DOHH2 (cell line): Measurements from ENCODE around the gene SRSF5.

Experiments
- H3F3A ChIP-seq: fragments of 200-600 bp; sonication (generic), shearing (Covaris generic); 2 replicates; pipeline ENCODE4 v1.6.0; 2016; ENCODE audit warnings: antibody characterized with exemption, mild to moderate bottlenecking; ENCODE audit not compliant: control insufficient read depth, insufficient read depth
- H3K27ac ChIP-seq: fragments of 200-600 bp; sonication (generic); 2 replicates; pipeline ENCODE4 v1.5.1; 2014; ENCODE audit warnings: low read depth, mild to moderate bottlenecking, low read length, moderate library complexity
- H3K27me3 ChIP-seq: fragments of 200-600 bp; sonication (generic); 2 replicates; pipeline ENCODE4 v1.6.1; 2014; ENCODE audit warnings: mild to moderate bottlenecking, low read length, mixed read lengths; ENCODE audit not compliant: control insufficient read depth
- H3K36me3 ChIP-seq: fragments of 200-600 bp; sonication (generic); 2 replicates; pipeline ENCODE4 v1.6.1; 2014; ENCODE audit warnings: mild to moderate bottlenecking, low read length, moderate library complexity, mixed read lengths; ENCODE audit not compliant: control insufficient read depth
- H3K4me1 ChIP-seq: fragments of 200-600 bp; sonication (generic); 2 replicates; pipeline ENCODE4 v1.6.1; 2014; ENCODE audit warnings: mild to moderate bottlenecking, low read length, mixed read lengths; ENCODE audit not compliant: control insufficient read depth
- H3K4me2 ChIP-seq: fragments of 200-600 bp; sonication (generic); 2 replicates; pipeline ENCODE4 v1.6.0; 2014; ENCODE audit warnings: mild to moderate bottlenecking, low read length, moderate library complexity
- H3K4me3 ChIP-seq: fragments of 200-600 bp; sonication (generic); 2 replicates; pipeline ENCODE4 v1.5.1; 2014; ENCODE audit warnings: mild to moderate bottlenecking, low read length, mixed read lengths
- H3K79me2 ChIP-seq: fragments of 200-600 bp; sonication (generic); 2 replicates; pipeline ENCODE4 v1.6.1; 2014; ENCODE audit warnings: mild to moderate bottlenecking, low read length, mixed read lengths; ENCODE audit not compliant: control insufficient read depth
- H3K9me2 ChIP-seq: fragments of 200-600 bp; sonication (generic); replicated peaks from 2 replicates; pipeline ENCODE4 v1.6.1; 2014; ENCODE audit warnings: mild to moderate bottlenecking, low read length, mixed read lengths; ENCODE audit not compliant: control insufficient read depth
- H3K9me3 ChIP-seq: fragments of 200-600 bp; sonication (generic); 2 replicates; pipeline ENCODE4 v1.6.1; 2014; ENCODE audit warnings: antibody characterized with exemption, low read length, mixed read lengths; ENCODE audit not compliant: control insufficient read depth, insufficient read depth
- H4K20me1 ChIP-seq: fragments of 200-600 bp; sonication (generic); 2 replicates; pipeline ENCODE4 v1.6.0; 2014; ENCODE audit warnings: low read depth, mild to moderate bottlenecking, antibody characterized with exemption, low read length, moderate library complexity; ENCODE audit not compliant: control insufficient read depth, insufficient read depth
- CTCF ChIP-seq: fragments of 200-600 bp; sonication (generic); IDR thresholded peaks from one replicate; pipeline ENCODE4 v1.5.1; 2014; ENCODE audit warnings: antibody characterized with exemption, mild to moderate bottlenecking, low read depth, low read length; ENCODE audit not compliant: poor library complexity, severe bottlenecking
- EZH2phosphoT487 ChIP-seq: fragments of 200-600 bp; sonication (generic); IDR thresholded peaks from 2 replicates; pipeline ENCODE4 v1.6.1; 2017; ENCODE audit warnings: borderline replicate concordance, mild to moderate bottlenecking, antibody characterized with exemption, low read length, moderate library complexity, mixed read lengths

SRSF5 gene

GRCh38 chr14:69808919-69809808 lies 42.2 kb downstream of the SRSF5 start:
- 0 out of 2 replicates have a peak, but pooled peaks cover 4% of the 10 kb centered on the region for H3K27me3 ChIP-seq
- no peaks in the 10 kb centered on the region for H4K20me1 ChIP-seq
- H3K4me1 ChIP-seq, result no peaks in the 10 kb centered on the region
- no peak for TF ChIP-seq CTCF
- TF ChIP-seq EZH2phosphoT487, result no peak
- H3F3A ChIP-seq, result no peaks in the 10 kb centered on the region
- no peaks in the 10 kb centered on the region for H3K9me3 ChIP-seq
- no peak overlapping the region for H3K4me2 ChIP-seq
- H3K27ac ChIP-seq, result no peak overlapping the region
- H3K36me3 ChIP-seq, result no peaks in the 10 kb centered on the region
- no peak overlapping the region for H3K4me3 ChIP-seq
- no peaks in the 10 kb centered on the region for H3K79me2 ChIP-seq
- no peaks in the 10 kb centered on the region for H3K9me2 ChIP-seq

- Histone ChIP-seq H3K36me3 (no peaks in the 10 kb centered on the region), H3K4me2 (no peak overlapping the region)
Measured at GRCh38 chr14:69811227-69811867, 44.4 kb downstream of the SRSF5 start.

GRCh38 chr14:69811868-69812252 lies 44.9 kb downstream of the SRSF5 start:
- H3K36me3 ChIP-seq, result no peaks in the 10 kb centered on the region
- H3K4me2 ChIP-seq, result no peak overlapping the region
- no peaks in the 10 kb centered on the region for H3K4me1 ChIP-seq
- no peak overlapping the region for H3K4me3 ChIP-seq
- peaks cover 14% of the 10 kb centered on the region for H3K27me3 ChIP-seq
- H3F3A ChIP-seq, result no peaks in the 10 kb centered on the region
- H3K27ac ChIP-seq, result no peak overlapping the region
- no peaks in the 10 kb centered on the region for H3K79me2 ChIP-seq
- no peak for TF ChIP-seq CTCF
- no peak for TF ChIP-seq EZH2phosphoT487
- no peaks in the 10 kb centered on the region for H3K9me2 ChIP-seq
- H4K20me1 ChIP-seq, result no peaks in the 10 kb centered on the region
- no peaks in the 10 kb centered on the region for H3K9me3 ChIP-seq

More at GRCh38 chr14:69811227-69811867, 44.4 kb downstream of the SRSF5 start:
- Histone ChIP-seq H3F3A (no peaks in the 10 kb centered on the region), H3K79me2 (no peaks in the 10 kb centered on the region), H3K4me3 (no peak overlapping the region), H4K20me1 (no peaks in the 10 kb centered on the region), H3K27ac (no peak overlapping the region), H3K4me1 (no peaks in the 10 kb centered on the region), H3K9me3 (no peaks in the 10 kb centered on the region), H3K27me3 (peaks cover 10% of the 10 kb centered on the region), H3K9me2 (no peaks in the 10 kb centered on the region)
- TF ChIP-seq CTCF, result no peak
- no peak for TF ChIP-seq EZH2phosphoT487
